OCI-M1 (cell line): Measurements from ENCODE around the gene EYS.
"Not testable (repeated sequence)": the region's sequence is repeated elsewhere in the genome, so short reads cannot be mapped to it uniquely, and the experiment has no call there.

ENCODE experiments used
- DNase-seq: peaks from one replicate; lab custom pipeline; 2025; lab: John Stamatoyannopoulos, UW

The EYS gene

GRCh38 chr6:63819831-63820230, 1887.2 kb downstream of the EYS start:
- DNase-seq: no peak

GRCh38 chr6:63817492-63818050, 1889.5 kb downstream of the EYS start:
- no peak for DNase-seq

GRCh38 chr6:63816982-63817436, 1890.0 kb downstream of the EYS start:
- DNase-seq: peak; percentile 38

GRCh38 chr6:63816401-63816981, 1890.5 kb downstream of the EYS start:
- DNase-seq: no peak

GRCh38 chr6:63814459-63814858, 1892.6 kb downstream of the EYS start:
- peak; percentile 18 for DNase-seq

- DNase-seq: no peak
Observed at GRCh38 chr6:63813566-63814120, 1893.4 kb downstream of the EYS start.

GRCh38 chr6:63808576-63808975, 1898.5 kb downstream of the EYS start:
- no peak for DNase-seq

- DNase-seq: no peak
Observed at GRCh38 chr6:63807056-63807455, 1900.0 kb downstream of the EYS start.

GRCh38 chr6:63806573-63806913, 1900.5 kb downstream of the EYS start:
- peak; percentile 19 for DNase-seq

- DNase-seq: no peak
Observed at GRCh38 chr6:63805808-63806572, 1901.0 kb downstream of the EYS start.

GRCh38 chr6:63805345-63805744, 1901.7 kb downstream of the EYS start:
- DNase-seq: no peak

- DNase-seq: no peak
Observed at GRCh38 chr6:63804381-63804956, 1902.6 kb downstream of the EYS start.

GRCh38 chr6:63803371-63803770, 1903.7 kb downstream of the EYS start:
- DNase-seq: no peak

- DNase-seq: peak; percentile 58
Observed at GRCh38 chr6:63802606-63803206, 1904.3 kb downstream of the EYS start.

- DNase-seq: not testable (repeated sequence)
Observed at GRCh38 chr6:63800386-63800785, 1906.6 kb downstream of the EYS start.

- no peak for DNase-seq
Observed at GRCh38 chr6:63799813-63800212, 1907.2 kb downstream of the EYS start.

- no peak for DNase-seq
Observed at GRCh38 chr6:63799313-63799712, 1907.7 kb downstream of the EYS start.

GRCh38 chr6:63798378-63798777, 1908.6 kb downstream of the EYS start:
- DNase-seq: no peak

- no peak for DNase-seq
Observed at GRCh38 chr6:63797721-63798120, 1909.3 kb downstream of the EYS start.

GRCh38 chr6:63795826-63796225, 1911.2 kb downstream of the EYS start:
- no peak for DNase-seq

GRCh38 chr6:63795006-63795405, 1912.0 kb downstream of the EYS start:
- no peak for DNase-seq

GRCh38 chr6:63793465-63794137, 1913.4 kb downstream of the EYS start:
- DNase-seq: no peak
